Measurements from ENCODE around the gene UTS2B.

Gene UTS2B

GRCh38 chr3:191331388-191331787 is 1.1 kb upstream of the UTS2B start (continued):
- TF ChIP-seq ZEB2 (tag by site-specific recombination; IDR thresholded peaks at IDR 0.05), result 0 out of 2 replicates have a peak, but pooled peaks have one; percentile 48

GRCh38 chr3:191330530-191331048 is 263 bp upstream of the UTS2B start:
- Histone ChIP-seq H3K4me1 (ENCODE audit: control insufficient read depth, insufficient read depth, low read length) (peaks cover 2% of the 10 kb centered on the region; the same call in 1 of the 2 replicates), H3K36me3 (ENCODE audit: control insufficient read depth in 2 of 2, insufficient read depth in 1 of 2, low read length in 2 of 2) (no peaks in the 10 kb centered on the region), H3K27ac (ENCODE audit: extremely low read depth, low read depth, low read length) (peak overlapping the region; percentile 93), H3K4me3 (ENCODE audit: low read depth, low read length) (peak overlapping the region; percentile 93), H3K9me3 (ENCODE audit: control insufficient read depth, insufficient read depth, low read depth, low read length) (no peaks in the 10 kb centered on the region)
- POLR2A ChIA-PET, result interaction anchor here (0.6 to 1.4 kb wide), 3 partner anchors 17 to 1804 kb away, joined by 3 to 4 read pairs (median 3); no protein-coding TSS in a partner anchor
- CTCF ChIA-PET, result no interaction called here
- 0 out of 2 replicates have a peak, but pooled peaks have one; percentile 21 for TF ChIP-seq ZSCAN4 (tag by site-specific recombination; IDR thresholded peaks at IDR 0.05)
- peak; percentile 34; the same call in 1 of the 2 replicates for TF ChIP-seq GFI1B (tag by site-specific recombination; IDR thresholded peaks at IDR 0.05)
- peak; percentile 84 for TF ChIP-seq PRDM1 (tag by site-specific recombination; IDR thresholded peaks at IDR 0.05)
- TF ChIP-seq ZNF132 (tag by site-specific recombination; IDR thresholded peaks at IDR 0.05; ENCODE audit: borderline replicate concordance), result no peak
- no peak for TF ChIP-seq REPIN1 (tag by site-specific recombination; IDR thresholded peaks at IDR 0.05; ENCODE audit: low read depth)
- TF ChIP-seq ZNF366 (tag by site-specific recombination; conservative IDR thresholded peaks at IDR 0.05), result 0 out of 2 replicates have a peak, but pooled peaks have one; percentile 15
- 0 out of 2 replicates have a peak, but pooled peaks have one; percentile 11 for TF ChIP-seq ZNF335 (tag by site-specific recombination; conservative IDR thresholded peaks at IDR 0.05)
- peak; percentile 88 for TF ChIP-seq ZBTB17 (tag by site-specific recombination; IDR thresholded peaks at IDR 0.05)
- 0 out of 2 replicates have a peak, but pooled peaks have one; percentile 10 for TF ChIP-seq SP7 (tag by site-specific recombination; IDR thresholded peaks at IDR 0.05)
- no peak for TF ChIP-seq AEBP2 (tag by site-specific recombination; IDR thresholded peaks at IDR 0.05; ENCODE audit: borderline replicate concordance)
- TF ChIP-seq ZBTB10 (tag by site-specific recombination; IDR thresholded peaks at IDR 0.05), result no peak
- no peak for TF ChIP-seq BCL11A (tag by site-specific recombination; IDR thresholded peaks at IDR 0.05; ENCODE audit: low read depth)

- H3K9me3 ChIP-seq (ENCODE audit: control insufficient read depth, insufficient read depth, low read depth, low read length), result no peaks in the 10 kb centered on the region
- H3K36me3 ChIP-seq (ENCODE audit: control insufficient read depth in 2 of 2, insufficient read depth in 1 of 2, low read length in 2 of 2), result no peaks in the 10 kb centered on the region
- H3K4me1 ChIP-seq (ENCODE audit: control insufficient read depth, insufficient read depth, low read length), result peaks cover 2% of the 10 kb centered on the region; the same call in 1 of the 2 replicates
- H3K27ac ChIP-seq (ENCODE audit: extremely low read depth, low read depth, low read length), result peak within 1 kb of the TSS; percentile 93
- peak within 1 kb of the TSS; percentile 93 for H3K4me3 ChIP-seq (ENCODE audit: low read depth, low read length)
- ChIA-PET POLR2A (interaction anchor here (1.4 kb wide), 1 partner anchor 18 kb away, joined by 4 read pairs; no protein-coding TSS in a partner anchor), CTCF (interaction anchor here (0.7 kb wide), 1 partner anchor 34 kb away, joined by 3 read pairs; no protein-coding TSS in a partner anchor)
- no peak for TF ChIP-seq ZNF354C (tag by site-specific recombination; IDR thresholded peaks at IDR 0.05; ENCODE audit: borderline replicate concordance, low read depth)
- no peak for TF ChIP-seq ZNF548 (tag by site-specific recombination; IDR thresholded peaks at IDR 0.05)
- TF ChIP-seq ZNF121 (tag by site-specific recombination; IDR thresholded peaks at IDR 0.05), result no peak
- TF ChIP-seq ZNF610 (tag by site-specific recombination; IDR thresholded peaks at IDR 0.05; ENCODE audit: borderline replicate concordance), result no peak
- TF ChIP-seq ZBTB7A (tag by site-specific recombination; IDR thresholded peaks at IDR 0.05; ENCODE audit: low read depth), result no peak
- no peak for TF ChIP-seq ZNF138 (tag by site-specific recombination; IDR thresholded peaks at IDR 0.05; ENCODE audit: borderline replicate concordance)
- TF ChIP-seq ZNF404 (tag by site-specific recombination; IDR thresholded peaks at IDR 0.05), result no peak
- no peak for TF ChIP-seq FEZF1 (tag by site-specific recombination; IDR thresholded peaks at IDR 0.05)
- no peak for TF ChIP-seq ZNF23 (tag by site-specific recombination; IDR thresholded peaks at IDR 0.05; ENCODE audit: borderline replicate concordance)
- TF ChIP-seq KLF16 (tag by site-specific recombination; IDR thresholded peaks at IDR 0.05), result peak; percentile 29; the same call in 1 of the 2 replicates
- no peak for TF ChIP-seq ZNF555 (tag by site-specific recombination; conservative IDR thresholded peaks at IDR 0.05)
- no peak for TF ChIP-seq ZBTB21 (tag by site-specific recombination; IDR thresholded peaks at IDR 0.05)
- no peak for TF ChIP-seq SCRT1 (tag by site-specific recombination; IDR thresholded peaks at IDR 0.05; ENCODE audit: borderline replicate concordance)
- TF ChIP-seq ZNF747 (tag by site-specific recombination; IDR thresholded peaks at IDR 0.05), result no peak
- no peak for TF ChIP-seq ZNF48 (tag by site-specific recombination; IDR thresholded peaks at IDR 0.05)
Observed at GRCh38 chr3:191328962-191329653, 1.2 kb downstream of the UTS2B start, which contains the start of gene CCDC50. CCDC50 (plus strand) TSS chr3:191329394; CDS start chr3:191329675, 281 bp downstream.

Measured in HEK293 (cell line).